OCI-LY1 (cell line): ENCODE results near the gene FZD2.

Source experiments
- CTCF ChIP-seq: fragments of 200-600 bp; sonication (generic), shearing (Covaris generic); IDR thresholded peaks from 2 replicates; pipeline ENCODE4 v1.5.1; 2017; ENCODE audit warnings: mild to moderate bottlenecking, antibody characterized with exemption, low read length, moderate library complexity, mixed read lengths
- EZH2 ChIP-seq: fragments of 200-600 bp; sonication (generic), shearing (Covaris generic); IDR thresholded peaks from 2 replicates; pipeline ENCODE4 v1.8.0; 2017; ENCODE audit warnings: borderline replicate concordance, mixed run types, mild to moderate bottlenecking, antibody characterized with exemption, low read length, moderate library complexity, mixed read lengths

- TF ChIP-seq CTCF (no peak), EZH2 (no peak)
Measured at GRCh38 chr17:44610331-44610730, 53.0 kb downstream of the FZD2 start.
